Measurements from ENCODE around the gene SEPTIN2.

GRCh38 chr2:241320394-241320793 is 4.7 kb downstream of the SEPTIN2 start:
- TF ChIP-seq CTCF (IDR thresholded peaks at IDR 0.05) (no peak), POLR2A (IDR thresholded peaks at IDR 0.05) (no peak)
